ENCODE results near the gene RFTN1.

GRCh38 chr3:16347548-16347947 is 166.0 kb downstream of the RFTN1 start:
- TF ChIP-seq CTCF (conservative IDR thresholded peaks at IDR 0.05; ENCODE audit: low read length), result no peak
- TF ChIP-seq EZH2phosphoT487 (IDR thresholded peaks at IDR 0.05; ENCODE audit: borderline replicate concordance), result no peak

Measured in Loucy (cell line).